HG02610 (cell line): ENCODE results near the gene MGLL.

Source experiments
- ATAC-seq: cut with Tn5 transposase; IDR thresholded peaks from one replicate; pipeline ENCODE4 v1.9.1; 2021; ENCODE audit warnings: mild to moderate bottlenecking, moderate library complexity; ENCODE audit not compliant: unreplicated experiment

Gene MGLL

DNA sequence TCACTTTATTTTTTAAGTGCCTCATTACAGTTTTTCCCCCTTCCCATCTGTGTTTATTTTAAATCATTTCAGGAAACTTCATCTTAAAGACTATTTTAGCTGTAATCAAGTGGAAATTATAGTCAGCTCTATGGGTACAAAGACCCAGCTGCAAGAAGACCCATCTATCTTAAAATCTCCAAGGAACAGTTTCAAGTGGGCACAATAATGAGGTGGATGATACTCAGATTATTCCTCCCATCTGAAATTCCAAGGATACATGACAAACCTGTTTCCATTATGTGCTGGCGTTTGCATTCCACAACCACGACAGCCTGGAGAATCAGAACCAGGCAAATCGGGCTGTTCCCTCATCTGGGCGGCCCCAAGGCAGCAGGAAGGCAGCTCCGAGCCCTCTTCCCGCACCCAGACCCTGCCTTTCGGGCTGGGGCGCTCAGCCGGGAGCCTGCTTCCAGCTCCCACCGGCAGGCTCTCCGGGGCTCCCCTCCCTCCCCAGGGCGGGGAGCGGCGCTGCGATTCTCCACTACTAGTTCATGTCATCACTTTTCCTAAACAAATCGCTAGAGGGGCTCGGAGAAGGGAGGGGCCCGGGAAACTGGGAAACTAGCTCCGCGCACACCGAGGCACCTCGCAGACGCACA, at the start of gene MGLL:
Gene MGLL (minus strand): TSS at position 475 of the 641 bp plus-strand sequence. CDS start 197 bp downstream, at position 278.
- ATAC-seq: peak; percentile 19

- no peak for ATAC-seq
Measured at GRCh38 chr3:127870156-127870555, 47.8 kb upstream of the MGLL start.

GRCh38 chr3:127867986-127868385, 45.7 kb upstream of the MGLL start:
- no peak for ATAC-seq

DNA sequence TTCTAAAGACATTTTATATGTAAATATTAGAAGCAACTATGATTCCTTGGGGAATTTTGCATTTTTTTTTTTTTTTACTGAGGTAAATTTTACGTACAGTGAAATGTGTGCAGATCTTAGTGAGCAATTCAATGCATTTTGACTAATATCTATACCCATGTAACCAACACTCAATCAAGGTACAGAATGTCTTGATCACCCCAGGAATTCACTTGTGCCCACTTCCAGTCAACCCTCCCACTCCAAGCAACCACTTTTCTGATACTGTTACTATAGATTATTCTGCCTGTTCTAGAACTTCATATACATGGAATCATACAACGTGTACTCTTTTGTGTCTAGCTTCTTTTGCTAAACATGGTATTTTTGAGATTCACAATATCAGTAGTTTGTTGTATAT, 45.1 kb upstream of the MGLL start:
- no peak for ATAC-seq

DNA sequence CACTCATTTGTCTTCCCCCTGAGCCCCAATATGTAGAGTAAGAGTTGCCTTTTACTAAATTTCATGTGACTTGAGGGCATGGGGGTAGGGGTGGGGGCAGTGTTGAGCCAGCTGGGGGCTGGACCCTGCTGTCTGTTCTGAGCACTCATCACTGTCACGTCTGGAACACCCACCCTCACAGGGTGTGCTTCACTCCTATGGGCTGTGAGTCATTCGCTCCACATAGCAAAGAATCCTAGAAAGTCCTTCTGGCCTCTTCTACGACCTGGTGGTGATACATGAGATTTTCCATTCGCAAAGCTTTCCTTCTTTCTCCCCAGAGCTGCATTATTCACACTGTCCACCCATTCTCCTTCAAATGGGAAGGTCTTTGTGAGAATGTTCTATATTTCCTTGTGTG, 43.6 kb upstream of the MGLL start:
- no peak for ATAC-seq

- no peak for ATAC-seq
Measured at GRCh38 chr3:127860211-127860696, 37.9 kb upstream of the MGLL start.

DNA sequence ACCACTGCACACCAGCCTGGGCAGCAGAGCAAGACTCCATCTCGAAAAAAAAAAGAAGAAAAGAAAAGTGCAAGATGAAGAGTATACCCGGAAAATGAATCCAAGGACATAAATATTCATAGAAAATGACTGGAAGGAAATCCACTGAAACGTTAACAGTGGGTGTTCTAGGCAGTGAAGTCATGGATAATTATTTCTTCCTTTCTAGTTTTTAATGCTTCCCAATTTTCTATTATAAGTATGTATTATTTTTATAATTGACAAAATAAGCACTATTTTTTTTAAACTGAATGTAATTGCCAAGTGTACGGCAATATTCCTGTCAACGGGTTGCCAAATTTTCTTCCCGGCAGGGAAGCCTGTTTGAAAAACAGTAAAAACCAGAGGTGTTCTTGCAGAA, 37.4 kb upstream of the MGLL start:
- no peak for ATAC-seq

GRCh38 chr3:127858937-127859336, 36.6 kb upstream of the MGLL start:
- no peak for ATAC-seq

DNA sequence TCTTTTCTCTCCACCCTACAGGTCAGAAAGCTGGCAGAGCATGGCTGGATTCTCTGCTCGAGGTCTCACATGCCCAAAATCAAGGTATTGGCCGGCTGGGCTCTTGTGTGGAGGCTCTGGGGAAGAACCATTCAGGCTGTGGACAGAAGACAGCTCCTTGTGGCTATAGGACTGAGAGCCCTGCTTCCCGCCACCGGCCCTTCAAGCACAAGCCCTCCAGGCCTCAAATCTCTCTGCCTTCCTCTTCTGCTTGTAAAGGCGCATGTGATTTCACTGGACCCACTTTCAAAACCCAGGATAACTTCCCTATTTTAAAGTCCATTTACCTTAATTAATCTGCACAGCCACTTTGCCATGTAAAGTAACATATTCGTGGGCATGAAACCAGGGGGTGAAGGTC, 36.2 kb upstream of the MGLL start:
- ATAC-seq: no peak

DNA sequence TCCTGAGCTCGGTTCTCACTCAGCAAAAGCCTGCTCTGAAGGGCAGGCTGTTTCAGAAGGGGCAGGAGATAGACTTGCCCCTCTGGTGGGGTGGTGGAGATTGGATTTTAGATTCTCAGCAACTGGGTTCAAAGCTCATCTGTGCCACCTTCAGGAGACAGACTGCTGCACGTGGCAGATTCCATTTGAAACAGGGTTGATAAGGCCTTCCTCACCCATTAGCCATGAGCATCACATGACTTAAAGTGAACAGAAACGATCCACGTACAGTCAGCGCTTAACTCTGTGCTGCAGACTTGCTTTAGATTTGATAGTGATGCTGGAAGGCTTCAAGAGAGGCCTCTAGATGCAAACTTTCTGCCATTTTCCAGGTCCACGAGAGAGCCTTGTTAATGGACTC, 35.0 kb upstream of the MGLL start:
- no peak for ATAC-seq

- no peak for ATAC-seq
Measured at GRCh38 chr3:127856801-127857200, 34.5 kb upstream of the MGLL start.

DNA sequence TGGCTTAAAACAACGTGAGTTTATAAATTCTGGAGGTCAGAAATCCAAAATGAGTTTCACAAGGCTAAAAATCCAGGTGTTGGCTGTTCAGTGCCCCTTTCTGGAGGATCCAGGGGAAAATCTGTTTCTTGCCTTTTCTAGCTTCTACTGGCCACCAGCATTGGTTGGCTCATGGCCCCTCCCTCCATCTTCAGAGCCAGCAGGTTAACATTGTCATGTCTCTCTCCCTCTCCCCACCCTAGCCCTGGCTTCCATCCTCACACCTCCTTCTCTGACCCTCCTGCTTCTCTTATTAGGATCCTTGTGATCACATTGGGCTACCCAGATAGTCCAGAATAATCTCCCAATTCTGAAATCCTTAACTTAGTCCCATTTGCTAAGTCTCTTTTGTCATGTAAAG, 32.9 kb upstream of the MGLL start:
- ATAC-seq: no peak

DNA sequence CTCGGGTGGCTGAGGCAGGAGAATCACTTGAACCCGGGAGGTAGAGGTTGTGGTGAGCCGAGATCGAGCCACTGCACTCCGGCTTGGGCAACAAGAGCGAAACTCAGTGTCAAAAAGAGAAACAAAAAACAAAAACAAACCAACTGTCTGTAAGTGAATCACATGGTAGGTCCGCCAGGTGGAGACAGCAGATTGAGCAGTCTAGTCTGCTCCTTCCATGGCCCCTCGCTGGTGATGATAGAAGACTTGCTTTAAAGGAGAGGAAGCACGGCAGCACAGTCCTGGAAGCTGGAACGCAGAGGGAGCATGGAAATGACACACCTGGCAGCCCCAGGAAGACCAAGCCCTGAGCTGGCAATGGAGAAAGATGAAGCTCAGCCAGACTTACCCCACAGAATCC, 31.4 kb upstream of the MGLL start:
- ATAC-seq: no peak

DNA sequence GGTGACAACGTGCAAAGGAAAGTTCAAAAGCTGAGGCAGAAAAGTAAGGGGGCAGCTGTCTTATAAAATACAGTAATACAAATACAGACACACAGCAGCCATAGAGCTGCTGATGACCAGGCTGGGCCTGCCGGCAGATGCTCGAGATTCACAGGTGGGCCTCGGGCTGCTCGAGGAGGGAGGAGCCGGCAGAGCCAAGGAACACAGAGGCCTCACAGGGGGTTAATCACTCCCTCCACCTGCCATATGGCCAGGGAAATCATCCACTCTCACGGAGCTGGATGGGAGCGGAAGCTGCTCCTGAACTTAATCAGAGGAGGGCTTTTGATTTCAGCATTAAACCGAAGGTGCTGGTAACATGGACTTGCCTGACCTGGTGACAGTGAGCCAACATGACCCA, 29.6 kb upstream of the MGLL start:
- no peak for ATAC-seq

- no peak for ATAC-seq
Measured at GRCh38 chr3:127849368-127849767, 27.1 kb upstream of the MGLL start.

DNA sequence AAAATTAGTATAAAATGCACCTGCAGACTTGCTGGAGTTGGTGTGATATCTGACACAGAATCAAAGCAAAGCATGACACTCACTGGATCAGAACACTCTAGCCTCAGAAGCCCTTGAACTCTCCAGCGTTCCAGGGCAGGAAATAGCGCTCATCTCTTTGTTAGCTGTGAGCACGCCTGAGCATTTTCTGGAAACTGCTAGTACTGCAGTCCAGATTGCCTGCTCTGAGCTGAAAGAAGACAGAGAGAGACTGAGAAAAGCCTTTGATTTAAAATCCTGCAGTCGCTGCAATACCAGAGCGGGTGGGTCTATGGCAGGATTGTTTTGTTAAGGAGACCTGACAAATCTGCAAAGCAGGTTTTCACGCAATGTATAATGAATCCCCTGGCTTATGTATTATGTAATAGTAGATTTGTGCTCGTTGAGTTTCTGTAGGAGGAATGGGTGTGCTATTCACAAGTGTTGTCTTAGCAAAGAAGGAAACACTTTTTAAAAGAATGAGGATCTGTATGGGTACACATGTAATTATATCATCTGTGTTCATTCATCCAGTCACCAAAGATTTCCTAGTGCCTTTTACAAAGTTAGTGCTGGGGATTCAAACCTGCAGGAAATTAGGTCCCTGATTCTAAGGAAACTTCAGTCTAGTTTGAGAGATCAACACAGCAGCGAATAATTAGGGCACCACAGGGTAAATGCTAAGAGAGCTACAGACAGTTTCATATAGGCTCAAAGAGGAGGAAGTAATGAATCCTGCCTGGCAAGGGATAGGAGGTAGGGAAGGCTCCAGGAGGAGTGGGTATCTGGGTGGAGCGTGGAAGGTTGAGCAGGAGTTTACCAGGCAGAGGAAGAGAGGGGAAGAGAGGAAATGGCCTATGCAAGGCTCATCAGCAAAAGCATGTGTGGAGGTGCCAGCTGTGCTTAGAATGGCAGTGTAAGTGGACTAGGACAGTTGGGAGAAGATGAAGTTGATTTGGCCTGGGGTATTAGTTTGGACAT, 26.1 kb upstream of the MGLL start:
- no peak for ATAC-seq

DNA sequence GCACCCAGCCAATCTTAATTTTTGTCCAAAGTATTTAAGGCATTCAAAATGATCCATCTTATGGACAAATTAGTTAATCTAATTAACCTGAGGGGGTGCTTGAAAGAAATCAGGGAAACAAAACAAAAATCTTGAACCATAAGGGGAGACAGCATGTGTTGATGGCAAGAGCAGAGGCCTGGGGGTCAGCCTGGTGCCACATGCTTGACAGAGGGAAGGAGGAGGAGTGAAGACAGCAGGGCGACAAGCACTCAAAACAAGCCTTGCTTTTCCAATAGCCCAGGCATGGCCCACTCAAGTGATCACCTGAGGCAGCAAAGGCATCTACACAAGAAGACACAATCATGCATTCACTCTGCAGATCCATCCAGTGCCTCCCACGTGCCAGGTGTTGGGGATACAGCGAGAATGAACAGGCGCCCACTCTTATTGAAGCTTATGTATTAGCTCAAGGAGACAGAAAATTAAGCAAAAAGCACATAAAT, 25.0 kb upstream of the MGLL start:
- no peak for ATAC-seq

GRCh38 chr3:127846576-127846975, 24.3 kb upstream of the MGLL start:
- ATAC-seq: no peak

GRCh38 chr3:127844326-127844942, 22.1 kb upstream of the MGLL start:
- ATAC-seq: peak; percentile 48

DNA sequence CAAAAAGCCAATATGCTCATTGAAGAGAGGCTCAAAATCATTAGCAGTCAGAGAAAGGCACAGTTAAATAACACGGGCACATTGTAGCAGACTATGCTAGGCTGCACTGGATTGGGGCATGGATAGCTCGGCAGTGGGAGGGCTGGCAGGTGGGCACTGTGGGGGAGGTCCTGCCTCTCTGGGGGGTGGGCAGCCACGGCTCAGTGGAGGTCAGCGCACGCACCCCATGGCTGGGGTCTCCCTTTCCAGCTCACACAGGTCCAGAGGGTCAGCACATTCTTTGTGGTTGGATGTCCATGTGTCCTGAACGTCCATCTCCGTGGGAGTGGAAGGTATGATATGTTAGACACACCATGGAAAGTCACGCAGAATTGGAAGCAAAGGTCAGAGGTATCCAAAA, 18.4 kb upstream of the MGLL start:
- ATAC-seq: no peak

- ATAC-seq: no peak
Measured at GRCh38 chr3:127839099-127839498, 16.8 kb upstream of the MGLL start.
